ENCODE data around the gene HGFAC. TPM values are rescaled to one million over a fixed set of nuclear protein-coding genes. Genes with fewer than 3 reads are reported as not detected.
A peak's percentile ranks its signal among the peaks of the same experiment; 100 is the strongest.

The HGFAC gene
- total and polyA plus RNA-seq, 2 of the 13 experiments (the other 11 are each of a cell fraction or from before 2014, with no cell fraction given): 8.5 to 63.6 TPM

DNA sequence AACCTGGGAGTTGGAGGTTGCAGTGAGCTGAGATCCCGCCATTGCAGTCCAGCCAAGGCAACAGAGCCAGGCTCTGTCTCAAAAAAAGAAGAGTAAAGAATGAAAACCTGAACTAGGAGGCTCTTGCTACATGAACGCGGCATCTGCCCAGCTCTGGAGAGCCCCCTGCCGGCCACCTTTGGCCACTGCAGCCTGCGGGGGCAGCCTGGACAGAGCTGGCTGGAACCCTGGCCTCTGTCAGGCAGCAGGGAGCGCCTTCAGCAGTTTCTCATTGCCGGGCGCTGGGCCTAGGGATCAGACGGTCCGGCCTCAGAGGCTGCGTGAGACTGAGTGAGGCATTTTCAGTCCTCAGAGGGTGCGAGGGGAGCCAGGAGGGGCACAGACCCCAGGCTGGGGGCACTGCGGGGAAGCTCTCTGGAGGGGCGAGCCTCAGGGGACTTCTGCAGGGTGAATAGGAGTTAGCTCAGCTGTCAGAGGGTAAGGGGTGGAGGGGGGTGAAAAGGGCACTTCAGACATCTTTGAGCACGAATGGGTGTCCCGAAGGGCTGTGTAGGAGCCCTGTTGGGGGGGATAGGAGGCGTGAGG is 38.9 kb downstream of the HGFAC start (continued):
- no peak for TF ChIP-seq ARHGAP35 (CRISPR knock-in tag; IDR thresholded peaks at IDR 0.05; ENCODE audit: borderline replicate concordance)
- TF ChIP-seq, protein P1, sequence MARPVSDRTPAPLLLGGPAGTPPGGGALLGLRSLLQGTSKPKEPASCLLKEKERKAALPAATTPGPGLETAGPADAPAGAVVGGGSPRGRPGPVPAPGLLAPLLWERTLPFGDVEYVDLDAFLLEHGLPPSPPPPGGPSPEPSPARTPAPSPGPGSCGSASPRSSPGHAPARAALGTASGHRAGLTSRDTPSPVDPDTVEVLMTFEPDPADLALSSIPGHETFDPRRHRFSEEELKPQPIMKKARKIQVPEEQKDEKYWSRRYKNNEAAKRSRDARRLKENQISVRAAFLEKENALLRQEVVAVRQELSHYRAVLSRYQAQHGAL (CRISPR knock-in tag; IDR thresholded peaks at IDR 0.05; ENCODE audit: not compliant biosample characterization): no peak
- TF ChIP-seq, protein P2, sequence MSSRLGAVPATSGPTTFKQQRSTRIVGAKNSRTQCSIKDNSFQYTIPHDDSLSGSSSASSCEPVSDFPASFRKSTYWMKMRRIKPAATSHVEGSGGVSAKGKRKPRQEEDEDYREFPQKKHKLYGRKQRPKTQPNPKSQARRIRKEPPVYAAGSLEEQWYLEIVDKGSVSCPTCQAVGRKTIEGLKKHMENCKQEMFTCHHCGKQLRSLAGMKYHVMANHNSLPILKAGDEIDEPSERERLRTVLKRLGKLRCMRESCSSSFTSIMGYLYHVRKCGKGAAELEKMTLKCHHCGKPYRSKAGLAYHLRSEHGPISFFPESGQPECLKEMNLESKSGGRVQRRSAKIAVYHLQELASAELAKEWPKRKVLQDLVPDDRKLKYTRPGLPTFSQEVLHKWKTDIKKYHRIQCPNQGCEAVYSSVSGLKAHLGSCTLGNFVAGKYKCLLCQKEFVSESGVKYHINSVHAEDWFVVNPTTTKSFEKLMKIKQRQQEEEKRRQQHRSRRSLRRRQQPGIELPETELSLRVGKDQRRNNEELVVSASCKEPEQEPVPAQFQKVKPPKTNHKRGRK (CRISPR knock-in tag; IDR thresholded peaks at IDR 0.05): no peak
- TF ChIP-seq, protein P3, sequence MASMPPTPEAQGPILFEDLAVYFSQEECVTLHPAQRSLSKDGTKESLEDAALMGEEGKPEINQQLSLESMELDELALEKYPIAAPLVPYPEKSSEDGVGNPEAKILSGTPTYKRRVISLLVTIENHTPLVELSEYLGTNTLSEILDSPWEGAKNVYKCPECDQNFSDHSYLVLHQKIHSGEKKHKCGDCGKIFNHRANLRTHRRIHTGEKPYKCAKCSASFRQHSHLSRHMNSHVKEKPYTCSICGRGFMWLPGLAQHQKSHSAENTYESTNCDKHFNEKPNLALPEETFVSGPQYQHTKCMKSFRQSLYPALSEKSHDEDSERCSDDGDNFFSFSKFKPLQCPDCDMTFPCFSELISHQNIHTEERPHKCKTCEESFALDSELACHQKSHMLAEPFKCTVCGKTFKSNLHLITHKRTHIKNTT (CRISPR knock-in tag; IDR thresholded peaks at IDR 0.05): no peak
- no peak for TF ChIP-seq SETDB1 (CRISPR knock-in tag; IDR thresholded peaks at IDR 0.05; ENCODE audit: borderline replicate concordance)
- TF ChIP-seq, protein P4, sequence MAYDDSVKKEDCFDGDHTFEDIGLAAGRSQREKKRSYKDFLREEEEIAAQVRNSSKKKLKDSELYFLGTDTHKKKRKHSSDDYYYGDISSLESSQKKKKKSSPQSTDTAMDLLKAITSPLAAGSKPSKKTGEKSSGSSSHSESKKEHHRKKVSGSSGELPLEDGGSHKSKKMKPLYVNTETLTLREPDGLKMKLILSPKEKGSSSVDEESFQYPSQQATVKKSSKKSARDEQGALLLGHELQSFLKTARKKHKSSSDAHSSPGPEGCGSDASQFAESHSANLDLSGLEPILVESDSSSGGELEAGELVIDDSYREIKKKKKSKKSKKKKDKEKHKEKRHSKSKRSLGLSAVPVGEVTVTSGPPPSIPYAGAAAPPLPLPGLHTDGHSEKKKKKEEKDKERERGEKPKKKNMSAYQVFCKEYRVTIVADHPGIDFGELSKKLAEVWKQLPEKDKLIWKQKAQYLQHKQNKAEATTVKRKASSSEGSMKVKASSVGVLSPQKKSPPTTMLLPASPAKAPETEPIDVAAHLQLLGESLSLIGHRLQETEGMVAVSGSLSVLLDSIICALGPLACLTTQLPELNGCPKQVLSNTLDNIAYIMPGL (CRISPR knock-in tag; IDR thresholded peaks at IDR 0.05; ENCODE audit: borderline replicate concordance in 1 of 2, low read depth in 1 of 2): 0 out of 4 replicates have a peak, but pooled peaks have one; percentile 32 to 36
- TF ChIP-seq SPEN (CRISPR knock-in tag; IDR thresholded peaks at IDR 0.05; ENCODE audit: low read depth): no peak
- TF ChIP-seq, protein P5, sequence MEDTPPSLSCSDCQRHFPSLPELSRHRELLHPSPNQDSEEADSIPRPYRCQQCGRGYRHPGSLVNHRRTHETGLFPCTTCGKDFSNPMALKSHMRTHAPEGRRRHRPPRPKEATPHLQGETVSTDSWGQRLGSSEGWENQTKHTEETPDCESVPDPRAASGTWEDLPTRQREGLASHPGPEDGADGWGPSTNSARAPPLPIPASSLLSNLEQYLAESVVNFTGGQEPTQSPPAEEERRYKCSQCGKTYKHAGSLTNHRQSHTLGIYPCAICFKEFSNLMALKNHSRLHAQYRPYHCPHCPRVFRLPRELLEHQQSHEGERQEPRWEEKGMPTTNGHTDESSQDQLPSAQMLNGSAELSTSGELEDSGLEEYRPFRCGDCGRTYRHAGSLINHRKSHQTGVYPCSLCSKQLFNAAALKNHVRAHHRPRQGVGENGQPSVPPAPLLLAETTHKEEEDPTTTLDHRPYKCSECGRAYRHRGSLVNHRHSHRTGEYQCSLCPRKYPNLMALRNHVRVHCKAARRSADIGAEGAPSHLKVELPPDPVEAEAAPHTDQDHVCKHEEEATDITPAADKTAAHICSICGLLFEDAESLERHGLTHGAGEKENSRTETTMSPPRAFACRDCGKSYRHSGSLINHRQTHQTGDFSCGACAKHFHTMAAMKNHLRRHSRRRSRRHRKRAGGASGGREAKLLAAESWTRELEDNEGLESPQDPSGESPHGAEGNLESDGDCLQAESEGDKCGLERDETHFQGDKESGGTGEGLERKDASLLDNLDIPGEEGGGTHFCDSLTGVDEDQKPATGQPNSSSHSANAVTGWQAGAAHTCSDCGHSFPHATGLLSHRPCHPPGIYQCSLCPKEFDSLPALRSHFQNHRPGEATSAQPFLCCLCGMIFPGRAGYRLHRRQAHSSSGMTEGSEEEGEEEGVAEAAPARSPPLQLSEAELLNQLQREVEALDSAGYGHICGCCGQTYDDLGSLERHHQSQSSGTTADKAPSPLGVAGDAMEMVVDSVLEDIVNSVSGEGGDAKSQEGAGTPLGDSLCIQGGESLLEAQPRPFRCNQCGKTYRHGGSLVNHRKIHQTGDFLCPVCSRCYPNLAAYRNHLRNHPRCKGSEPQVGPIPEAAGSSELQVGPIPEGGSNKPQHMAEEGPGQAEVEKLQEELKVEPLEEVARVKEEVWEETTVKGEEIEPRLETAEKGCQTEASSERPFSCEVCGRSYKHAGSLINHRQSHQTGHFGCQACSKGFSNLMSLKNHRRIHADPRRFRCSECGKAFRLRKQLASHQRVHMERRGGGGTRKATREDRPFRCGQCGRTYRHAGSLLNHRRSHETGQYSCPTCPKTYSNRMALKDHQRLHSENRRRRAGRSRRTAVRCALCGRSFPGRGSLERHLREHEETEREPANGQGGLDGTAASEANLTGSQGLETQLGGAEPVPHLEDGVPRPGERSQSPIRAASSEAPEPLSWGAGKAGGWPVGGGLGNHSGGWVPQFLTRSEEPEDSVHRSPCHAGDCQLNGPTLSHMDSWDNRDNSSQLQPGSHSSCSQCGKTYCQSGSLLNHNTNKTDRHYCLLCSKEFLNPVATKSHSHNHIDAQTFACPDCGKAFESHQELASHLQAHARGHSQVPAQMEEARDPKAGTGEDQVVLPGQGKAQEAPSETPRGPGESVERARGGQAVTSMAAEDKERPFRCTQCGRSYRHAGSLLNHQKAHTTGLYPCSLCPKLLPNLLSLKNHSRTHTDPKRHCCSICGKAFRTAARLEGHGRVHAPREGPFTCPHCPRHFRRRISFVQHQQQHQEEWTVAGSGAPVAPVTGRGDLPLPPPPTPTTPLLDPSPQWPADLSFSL (CRISPR knock-in tag; IDR thresholded peaks at IDR 0.05): no peak
- TF ChIP-seq ZFP36L1 (CRISPR knock-in tag; IDR thresholded peaks at IDR 0.05): no peak
- no peak for TF ChIP-seq CREB1 (IDR thresholded peaks at IDR 0.05)
- no peak for TF ChIP-seq CREB1 (CRISPR knock-in tag; IDR thresholded peaks at IDR 0.05)
- TF ChIP-seq GATAD2A (CRISPR knock-in tag; IDR thresholded peaks at IDR 0.05): 0 out of 2 replicates have a peak, but pooled peaks have one; percentile 13
- no peak for TF ChIP-seq ELF4 (CRISPR knock-in tag; IDR thresholded peaks at IDR 0.05; ENCODE audit: borderline replicate concordance)
- TF ChIP-seq TBX2 (CRISPR knock-in tag; IDR thresholded peaks at IDR 0.05; ENCODE audit: borderline replicate concordance): 0 out of 2 replicates have a peak, but pooled peaks have one; percentile 18
- no peak for TF ChIP-seq KDM5B (CRISPR knock-in tag; IDR thresholded peaks at IDR 0.05; ENCODE audit: borderline replicate concordance)
- no peak for TF ChIP-seq ZNF577 (CRISPR knock-in tag; IDR thresholded peaks at IDR 0.05; ENCODE audit: borderline replicate concordance, low read depth)
- no peak for TF ChIP-seq ZNF879 (CRISPR knock-in tag; IDR thresholded peaks at IDR 0.05)

Data from HepG2 (cell line).